GM10266 (cell line): ENCODE results near the gene STAP2.

Experiments
- DNase-seq: peaks from one replicate; pipeline ENCODE4 v3.0.0; 2012; ENCODE audit errors: extremely low spot score
- TF ChIP-seq, protein P1 (sequence below): IDR thresholded peaks from 2 replicates; pipeline ENCODE4 v1.5.1; 2012; ENCODE audit warnings: mild to moderate bottlenecking, low read depth; ENCODE audit not compliant: control insufficient read depth, insufficient read depth; ENCODE audit errors: missing control alignments

Gene STAP2

DNA sequence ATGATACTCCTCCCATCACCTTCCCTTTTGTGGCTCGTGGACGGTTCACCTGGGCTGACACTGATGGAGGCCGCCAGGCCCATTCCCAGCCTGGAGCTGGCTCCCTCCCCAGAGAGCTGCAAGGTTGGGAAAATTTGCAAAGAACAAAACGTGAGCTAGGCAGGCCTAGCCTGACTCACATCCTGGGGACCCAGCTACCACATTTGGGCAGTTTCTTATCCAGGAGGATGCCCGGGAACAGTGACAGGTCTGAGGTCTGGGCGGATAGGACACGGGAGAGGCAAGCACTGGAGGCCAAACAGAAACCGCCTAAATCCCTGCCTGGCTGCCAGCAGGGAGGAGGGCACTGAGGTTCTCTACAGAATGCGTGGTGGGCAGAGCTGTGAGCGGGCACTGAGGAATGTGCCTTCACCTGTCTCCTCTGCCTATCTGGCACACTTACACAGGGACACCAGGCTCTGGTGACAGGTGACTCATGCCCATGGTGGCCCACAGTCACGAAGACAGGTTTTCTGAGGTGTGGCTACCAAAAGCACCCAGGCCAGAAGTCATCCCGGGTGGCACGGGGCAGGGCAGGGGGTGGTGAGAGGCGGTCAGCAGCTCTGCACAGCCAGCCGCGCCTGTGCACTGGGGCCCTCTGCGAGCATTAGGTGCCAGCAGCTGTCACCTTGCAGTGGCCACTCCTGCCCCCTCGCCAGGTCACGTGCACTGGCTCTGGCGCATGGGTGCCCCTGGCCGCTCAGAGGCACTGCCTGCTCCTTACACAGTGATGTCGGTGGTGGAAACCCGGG, 38.6 kb upstream of the STAP2 start:
- TF ChIP-seq, protein P1, sequence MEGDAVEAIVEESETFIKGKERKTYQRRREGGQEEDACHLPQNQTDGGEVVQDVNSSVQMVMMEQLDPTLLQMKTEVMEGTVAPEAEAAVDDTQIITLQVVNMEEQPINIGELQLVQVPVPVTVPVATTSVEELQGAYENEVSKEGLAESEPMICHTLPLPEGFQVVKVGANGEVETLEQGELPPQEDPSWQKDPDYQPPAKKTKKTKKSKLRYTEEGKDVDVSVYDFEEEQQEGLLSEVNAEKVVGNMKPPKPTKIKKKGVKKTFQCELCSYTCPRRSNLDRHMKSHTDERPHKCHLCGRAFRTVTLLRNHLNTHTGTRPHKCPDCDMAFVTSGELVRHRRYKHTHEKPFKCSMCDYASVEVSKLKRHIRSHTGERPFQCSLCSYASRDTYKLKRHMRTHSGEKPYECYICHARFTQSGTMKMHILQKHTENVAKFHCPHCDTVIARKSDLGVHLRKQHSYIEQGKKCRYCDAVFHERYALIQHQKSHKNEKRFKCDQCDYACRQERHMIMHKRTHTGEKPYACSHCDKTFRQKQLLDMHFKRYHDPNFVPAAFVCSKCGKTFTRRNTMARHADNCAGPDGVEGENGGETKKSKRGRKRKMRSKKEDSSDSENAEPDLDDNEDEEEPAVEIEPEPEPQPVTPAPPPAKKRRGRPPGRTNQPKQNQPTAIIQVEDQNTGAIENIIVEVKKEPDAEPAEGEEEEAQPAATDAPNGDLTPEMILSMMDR, result no peak
- no peak for DNase-seq

DNA sequence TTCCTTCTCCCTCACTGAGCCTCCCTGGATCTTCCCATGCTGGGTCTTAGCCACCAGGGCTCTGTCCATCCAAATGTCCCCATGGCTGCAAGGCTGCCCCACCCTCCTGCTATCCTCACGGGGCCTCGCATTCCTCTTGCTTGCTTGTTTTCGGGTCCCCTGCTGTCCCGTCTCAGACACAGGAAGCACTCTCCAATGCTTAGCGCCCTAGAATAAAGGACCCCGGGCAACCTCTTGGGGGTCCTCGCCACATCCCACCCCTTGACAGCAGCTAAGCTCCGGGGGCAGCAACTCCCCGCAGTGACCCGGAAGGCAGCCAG, 38.0 kb upstream of the STAP2 start:
- TF ChIP-seq, protein P1, result no peak
- no peak for DNase-seq

DNA sequence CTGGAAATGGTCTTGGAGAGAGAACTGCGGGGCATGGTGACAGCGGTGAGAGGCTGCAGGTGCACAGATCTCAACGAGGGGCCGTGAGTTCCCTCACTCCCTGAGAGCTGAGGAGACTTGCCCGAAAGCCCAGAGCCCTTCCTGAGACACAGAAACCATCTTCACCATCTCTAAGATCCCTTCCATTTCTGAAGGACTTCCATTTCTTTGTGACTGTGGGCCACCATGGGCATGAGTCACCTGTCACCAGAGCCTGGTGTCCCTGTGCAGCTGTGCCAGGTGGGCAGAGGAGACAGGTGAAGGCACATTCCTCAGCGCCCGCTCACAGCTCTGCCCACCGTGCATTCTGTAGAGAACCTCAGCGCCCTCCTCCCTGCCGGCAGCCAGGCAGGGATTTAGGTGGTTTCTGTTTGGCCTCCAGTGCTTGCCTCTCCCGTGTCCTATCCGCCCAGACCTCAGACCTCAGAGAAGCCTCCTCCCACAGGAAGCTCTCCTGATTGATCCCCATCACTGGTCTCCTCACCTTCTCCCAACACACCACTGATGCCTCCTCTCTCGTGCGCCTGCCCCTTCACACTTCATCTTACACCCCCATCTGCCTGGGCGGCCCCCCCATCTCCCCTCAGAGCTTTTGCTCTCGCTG, 37.5 kb upstream of the STAP2 start:
- TF ChIP-seq, protein P1, result no peak

DNA sequence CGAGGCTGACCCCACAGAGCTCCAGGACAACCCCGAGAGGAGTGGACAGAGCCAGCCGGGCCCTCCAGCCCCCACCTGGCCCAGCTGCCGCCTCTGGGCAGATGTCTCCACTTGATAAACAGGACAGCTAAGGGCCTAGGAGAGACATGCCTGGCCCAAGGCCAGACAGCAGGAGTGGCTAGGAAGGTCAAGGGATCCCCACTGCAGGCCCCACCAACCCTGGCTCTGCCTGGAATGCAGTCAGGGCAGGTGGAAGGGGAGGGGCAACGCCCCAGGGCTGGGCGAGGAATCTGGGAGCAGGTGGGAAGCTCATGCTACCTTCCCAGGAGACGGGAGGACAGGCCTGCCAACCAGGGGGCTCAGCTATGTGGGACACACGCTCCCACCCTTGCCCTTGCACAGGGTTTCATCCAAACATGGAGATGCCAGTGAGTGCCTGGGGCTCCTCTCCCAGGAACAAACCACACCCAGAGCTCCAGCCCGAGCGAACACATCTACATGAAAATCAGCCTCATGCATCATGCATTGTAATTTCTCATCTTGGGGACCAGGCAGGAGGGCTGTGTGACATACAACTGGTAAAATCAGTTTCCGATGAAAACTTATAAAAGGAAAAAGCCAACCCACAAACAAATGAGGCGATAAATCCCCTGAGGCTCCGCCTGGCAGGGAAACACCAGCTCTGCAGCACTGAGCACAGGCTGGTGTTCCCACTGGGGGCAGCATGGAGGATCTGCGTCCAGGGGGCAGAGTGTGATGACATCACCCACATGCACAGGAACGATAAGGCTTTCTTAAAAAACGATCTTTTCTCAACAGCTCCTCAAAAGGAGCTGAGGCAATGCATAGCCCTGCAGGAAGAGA, 36.8 kb upstream of the STAP2 start:
- DNase-seq, result peak; percentile 68
- TF ChIP-seq, protein P1, result peak; percentile 39

More for the DNA sequence above, 37.5 kb upstream of the STAP2 start:
- DNase-seq, result no peak

DNA sequence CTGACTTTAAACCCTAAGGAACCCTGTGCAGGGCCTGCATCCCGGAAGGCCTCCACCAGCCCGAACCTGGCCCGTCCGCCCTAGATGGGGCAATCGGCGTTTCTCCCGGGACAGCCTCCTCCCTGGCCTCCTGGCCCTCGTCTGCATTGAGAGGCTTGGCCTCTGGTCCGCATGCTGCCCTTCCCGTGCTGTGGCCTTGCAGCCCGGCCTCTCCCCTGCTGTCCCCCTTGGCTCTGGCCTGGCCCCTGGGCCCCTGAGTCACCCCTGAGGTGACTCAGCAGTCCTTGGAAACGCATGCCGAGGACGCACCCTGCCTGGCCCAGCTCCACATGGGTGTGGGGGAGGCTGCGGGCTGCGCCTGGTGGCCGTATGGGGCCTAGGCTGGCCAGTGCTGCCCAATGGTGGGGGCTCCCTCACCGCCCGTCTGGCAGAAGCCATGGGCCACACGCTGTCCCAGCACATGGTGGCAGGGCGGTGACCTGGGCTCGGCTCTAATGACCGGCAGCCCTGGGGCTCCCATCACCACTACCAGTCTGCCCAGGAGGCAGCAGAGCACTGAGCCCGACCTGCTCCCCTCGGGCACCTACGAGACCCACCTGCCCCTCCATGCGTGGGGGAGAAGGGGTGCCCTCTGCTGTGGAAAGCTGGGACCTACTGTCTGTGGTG, 36.0 kb upstream of the STAP2 start:
- DNase-seq, result no peak
- TF ChIP-seq, protein P1, result no peak

DNA sequence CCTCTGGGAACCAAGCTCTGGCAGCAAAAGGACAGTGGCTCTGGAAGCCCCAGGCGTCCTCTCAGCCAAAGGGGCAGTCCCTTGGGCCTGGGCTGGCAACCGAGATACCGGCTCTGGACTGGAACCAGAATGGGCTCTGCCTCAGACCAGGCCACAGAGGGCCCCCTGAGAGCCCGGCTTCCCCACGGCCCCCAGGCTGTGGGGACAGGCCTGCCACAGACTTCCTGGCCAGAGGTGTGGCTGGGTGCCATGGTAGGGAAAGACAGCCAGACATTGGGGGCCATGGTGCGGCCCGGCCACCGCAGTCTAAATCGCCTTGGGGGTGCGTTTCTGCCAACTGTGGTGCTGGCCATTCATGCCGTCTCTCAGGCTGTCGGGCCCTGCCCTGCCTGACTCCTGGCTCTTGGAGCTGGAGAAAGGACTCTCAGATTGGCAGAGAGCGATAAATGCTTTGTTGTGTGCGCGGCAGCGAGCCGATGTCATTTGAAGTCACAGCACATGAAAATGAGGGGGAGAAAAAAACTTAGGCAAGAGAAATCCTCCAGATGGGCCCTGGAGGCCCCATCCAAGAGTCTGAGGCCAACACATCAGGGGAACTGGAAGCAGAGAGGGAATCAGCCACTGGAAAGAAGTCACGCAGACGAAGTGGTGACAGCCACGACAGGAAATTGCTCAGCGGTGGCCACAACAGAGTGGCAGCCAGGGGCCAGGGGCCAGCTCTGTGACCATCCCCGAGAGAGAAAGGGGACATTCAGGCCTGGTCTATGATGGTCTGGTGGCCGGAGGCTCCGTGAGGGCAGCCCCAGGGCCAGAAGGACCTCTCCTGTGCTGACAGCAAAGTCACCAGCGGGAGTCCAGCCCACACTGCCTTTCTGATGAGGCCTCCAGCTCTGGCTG, 35.2 kb upstream of the STAP2 start:
- TF ChIP-seq, protein P1, result no peak
- no peak for DNase-seq
